ENCODE results near the gene PLA1A.

DNA sequence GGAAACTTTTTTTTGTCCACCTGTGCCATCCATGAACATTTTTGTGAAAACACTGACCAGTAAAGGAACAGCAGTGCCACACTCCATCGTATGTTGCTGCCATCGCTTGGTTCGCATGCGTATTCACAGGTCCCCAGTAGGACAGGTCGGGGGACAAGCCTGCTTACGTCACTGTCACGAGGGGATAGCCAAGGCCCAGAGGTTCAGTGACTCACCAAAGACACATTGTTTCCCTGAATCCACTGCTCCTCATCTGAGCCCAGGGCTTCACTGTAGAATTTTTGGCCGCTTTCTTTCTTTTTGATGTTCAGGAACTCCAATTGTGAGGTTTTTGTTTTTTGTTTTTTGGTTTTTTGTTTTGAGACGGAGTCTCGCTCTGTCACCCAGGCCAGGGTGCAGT is 12.5 kb upstream of the PLA1A start:
- TF ChIP-seq CTCF (IDR thresholded peaks at IDR 0.05) (no peak), POLR2A (IDR thresholded peaks at IDR 0.05) (no peak)

Data from Peyer's patch (tissue), 4 donors.